Stimulated activated CD8-positive, alpha-beta memory T cell treated with anti-CD3 and anti-CD28 coated beads, Interleukin-7, amount 100 ng/mL, for 48 hours (primary cell): ENCODE results near the gene PLA2G4B.

Experiments
- DNase-seq, 2 donors: peaks; one replicate each; pipeline ENCODE4 v3.0.0-alpha.2; 2020; ENCODE audit warnings: low read depth in 1 of 2; ENCODE audit errors: extremely low read depth in 1 of 2

PLA2G4B gene

DNA sequence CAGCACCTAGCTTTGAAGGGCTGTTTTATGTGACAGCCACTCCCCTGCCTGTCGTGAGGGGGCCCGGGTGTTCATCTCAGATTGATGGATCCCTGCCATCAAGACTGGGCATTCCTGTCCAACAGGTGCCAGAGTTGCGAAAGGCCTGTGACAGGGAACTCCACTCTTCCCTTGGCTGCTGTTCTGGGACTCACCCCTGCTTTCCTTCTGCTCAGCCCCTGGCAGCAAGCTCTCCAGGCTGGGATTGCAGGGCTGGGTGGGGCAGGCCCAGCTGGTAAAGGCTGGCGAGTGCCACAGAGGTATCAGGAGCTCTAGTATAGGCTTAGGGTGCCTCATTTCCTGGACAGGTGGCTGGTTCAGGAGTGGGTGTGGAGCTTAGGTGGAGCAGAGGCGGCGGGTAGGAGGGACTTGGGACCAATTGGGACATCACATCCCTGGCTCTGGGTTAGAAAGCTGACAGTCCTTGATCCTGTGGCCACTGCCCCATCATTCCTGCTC, at the start of gene PLA2G4B:
Gene PLA2G4B (plus strand): TSS at position 448 of the 498 bp plus-strand sequence. CDS start 67 bp downstream, outside the sequence.
- no peak for DNase-seq

GRCh38 chr15:41789236-41789635, 49.4 kb upstream of the PLA2G4B start:
- DNase-seq = no peak

- DNase-seq = no peak
Measured at GRCh38 chr15:41789662-41790061, 49.0 kb upstream of the PLA2G4B start.

- DNase-seq = no peak
Measured at GRCh38 chr15:41790169-41790568, 48.5 kb upstream of the PLA2G4B start.

DNA sequence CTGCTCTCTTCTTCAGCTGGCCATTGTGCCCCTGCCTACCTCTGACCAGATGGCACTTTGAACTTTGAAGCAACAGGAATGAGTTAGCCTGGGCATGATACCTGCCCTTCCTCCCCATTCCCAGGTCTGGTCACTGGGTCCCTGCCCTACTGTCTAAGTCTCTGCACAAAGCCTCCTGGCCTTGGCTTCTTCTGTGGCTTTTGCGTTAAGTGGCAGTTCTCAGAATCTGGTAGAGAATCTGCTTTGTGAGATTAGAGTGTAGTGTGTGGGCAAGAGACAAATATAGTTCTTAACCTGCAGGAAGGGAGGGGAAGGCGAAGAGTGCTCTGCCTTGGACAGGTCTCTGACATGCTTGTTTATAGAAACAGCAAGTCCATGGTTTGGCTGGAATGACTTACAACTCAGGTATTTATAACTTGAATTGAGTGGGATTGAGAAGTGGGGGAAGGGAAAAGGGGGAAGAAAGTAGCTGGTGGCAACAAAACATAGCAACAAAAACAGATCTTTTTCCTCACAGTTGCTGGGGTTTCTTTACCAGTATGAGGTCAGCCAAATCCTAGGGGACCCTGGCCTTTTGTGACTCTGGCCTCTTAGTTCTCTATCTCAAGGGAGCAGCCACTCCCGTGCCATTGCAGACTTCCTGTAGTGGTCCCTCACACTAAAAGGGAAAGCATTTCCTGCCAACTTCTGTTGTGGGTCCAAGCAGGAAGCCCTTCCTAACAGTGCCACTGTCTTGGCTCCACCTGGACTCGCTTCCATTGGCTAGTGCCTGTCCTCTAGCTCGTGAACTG, 47.7 kb upstream of the PLA2G4B start:
- DNase-seq = no peak

DNA sequence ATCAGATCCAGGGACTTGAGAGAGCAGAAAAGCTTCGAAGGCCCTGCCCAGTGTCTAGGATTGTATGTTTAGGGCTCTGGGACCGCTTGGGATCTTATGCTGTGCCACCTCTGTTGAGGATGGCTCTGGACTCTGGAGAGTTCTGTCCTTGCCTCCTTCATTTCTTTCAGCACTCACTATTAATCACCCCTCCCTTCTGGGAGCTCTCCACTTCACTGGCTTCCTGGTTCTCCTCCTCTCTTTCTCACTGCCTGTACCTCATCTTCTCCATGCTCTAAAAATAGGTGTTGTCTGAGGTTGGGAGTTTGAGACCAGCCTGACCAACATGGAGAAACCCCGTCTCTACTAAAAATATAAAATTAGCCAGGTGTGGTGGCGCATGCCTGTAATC, 47.1 kb upstream of the PLA2G4B start:
- no peak for DNase-seq

DNA sequence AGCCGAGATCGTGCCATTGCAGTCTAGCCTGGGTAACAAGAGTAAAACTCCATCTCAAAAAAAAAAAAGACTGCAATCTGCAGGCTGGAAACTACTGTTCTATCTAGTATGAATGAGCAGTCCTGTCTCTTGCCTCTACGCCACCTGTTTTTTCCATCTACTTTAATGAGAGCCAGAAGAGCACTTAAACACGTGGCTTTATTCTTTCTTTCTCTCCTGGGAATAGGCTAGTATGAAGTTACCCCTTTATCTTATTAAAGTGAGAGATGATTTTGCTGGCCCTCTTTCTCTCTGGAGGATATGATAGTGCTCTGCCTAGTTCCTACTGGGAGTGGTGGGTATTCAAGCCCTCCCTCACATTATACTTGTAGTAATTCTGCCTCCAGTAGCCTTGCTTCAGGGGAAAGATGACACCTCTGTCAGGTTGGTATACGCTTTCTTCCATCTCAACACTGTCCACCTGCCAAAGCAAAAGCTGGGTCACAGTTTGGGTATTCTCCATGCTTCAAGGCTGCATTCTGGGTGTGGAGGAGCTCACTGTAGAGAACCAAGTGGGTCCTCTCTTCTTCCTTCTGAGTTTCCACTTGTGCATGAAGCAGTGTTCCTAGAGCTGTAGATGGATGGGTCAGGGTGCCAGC, 46.5 kb upstream of the PLA2G4B start:
- DNase-seq = no peak

DNA sequence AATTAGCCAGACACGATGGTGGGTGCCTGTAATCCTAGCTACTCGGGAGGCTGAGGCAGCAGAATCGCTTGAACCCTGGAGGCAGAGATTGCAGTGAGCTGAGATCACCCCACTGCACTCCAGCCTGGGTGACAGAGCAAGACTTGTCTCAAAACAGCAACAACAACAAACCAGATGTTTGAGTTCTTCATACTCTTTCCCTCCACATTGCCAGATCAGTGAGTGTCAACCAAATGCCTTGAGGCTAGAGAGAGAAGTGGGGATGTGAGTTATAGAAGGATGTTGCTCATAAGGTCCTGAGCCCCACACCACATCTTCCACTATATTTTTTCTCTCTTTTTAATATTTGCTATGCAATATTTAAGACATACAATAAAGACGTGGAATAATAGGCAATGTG, 44.6 kb upstream of the PLA2G4B start:
- no peak for DNase-seq

- no peak for DNase-seq
Measured at GRCh38 chr15:41795996-41796856, 42.4 kb upstream of the PLA2G4B start.

- no peak for DNase-seq
Measured at GRCh38 chr15:41797201-41797944, 41.3 kb upstream of the PLA2G4B start.

DNA sequence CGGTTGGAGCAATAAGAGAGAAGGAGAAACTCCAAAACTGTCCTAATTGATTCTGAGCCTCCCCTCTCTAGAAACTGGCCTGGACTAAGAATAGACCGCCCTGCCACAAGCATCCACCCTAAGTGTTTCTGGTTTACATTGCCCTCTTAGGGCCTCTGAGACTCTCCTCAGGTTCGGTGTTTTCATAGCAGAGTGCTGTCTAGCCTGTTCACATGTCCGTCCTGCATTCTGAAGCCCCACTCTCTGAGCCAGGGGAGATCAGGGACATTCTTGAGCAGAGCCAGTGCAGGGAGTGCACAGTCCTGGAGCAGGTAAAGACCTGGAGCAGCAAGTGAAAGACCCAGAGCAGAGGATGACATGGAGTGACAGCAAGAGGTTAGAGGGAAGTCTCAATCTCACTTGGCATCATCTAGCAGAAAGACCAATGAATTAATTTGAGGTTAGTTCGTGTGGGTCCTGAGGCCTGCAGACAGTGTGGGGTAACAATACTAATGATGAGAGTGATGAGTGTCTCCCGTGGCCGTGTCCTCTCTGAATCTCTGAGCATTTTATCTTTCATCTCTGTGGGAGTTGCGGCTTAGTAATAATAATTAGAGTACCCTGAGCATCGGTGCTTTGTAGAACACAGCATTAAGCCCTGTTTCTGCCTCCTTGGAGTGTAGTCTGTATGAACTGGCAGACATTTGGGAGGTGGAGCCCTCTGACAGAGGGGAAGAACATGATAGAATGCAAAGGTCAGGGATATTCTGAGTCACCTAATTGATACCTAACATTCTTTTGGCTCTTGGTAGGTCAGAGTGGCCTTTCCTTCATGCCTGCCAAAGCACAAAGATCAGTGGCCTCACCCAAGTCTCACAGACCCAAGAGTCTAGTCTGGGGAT, 39.8 kb upstream of the PLA2G4B start:
- no peak for DNase-seq

DNA sequence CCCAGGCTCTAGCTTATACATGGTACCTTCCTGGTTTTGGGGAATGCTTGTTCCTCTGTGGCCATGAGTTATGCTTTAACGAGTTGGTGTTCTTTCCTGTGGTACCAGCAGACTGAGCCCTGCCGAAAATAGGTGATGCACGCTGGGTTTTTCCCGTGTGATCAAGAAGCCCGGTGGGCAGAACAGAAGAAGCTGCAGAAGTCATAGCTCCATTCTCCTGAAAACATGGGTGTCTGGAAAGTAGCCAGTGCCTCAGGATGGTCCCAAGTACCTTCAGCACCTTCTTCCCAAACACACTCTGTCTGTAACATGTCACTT, 39.2 kb upstream of the PLA2G4B start:
- no peak for DNase-seq

DNA sequence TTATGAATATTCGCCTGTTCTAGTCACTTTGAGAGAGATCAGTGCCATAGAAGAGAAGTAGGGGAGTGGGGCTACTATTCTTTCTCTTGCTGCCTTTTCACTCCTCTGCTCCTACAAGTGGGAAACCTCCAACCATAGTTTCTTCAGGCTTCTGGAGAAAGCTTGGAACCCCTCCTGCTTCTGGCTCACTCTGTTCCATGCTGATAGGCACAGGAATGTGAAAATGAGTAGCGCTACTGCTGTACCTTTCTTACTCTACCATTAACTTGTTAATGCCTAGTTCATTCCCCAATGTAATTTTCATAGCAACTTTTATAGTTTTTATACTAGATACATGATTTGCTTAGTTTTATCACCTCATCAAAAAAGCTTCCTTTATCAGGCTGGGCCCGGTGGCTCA, 37.5 kb upstream of the PLA2G4B start:
- DNase-seq = no peak

DNA sequence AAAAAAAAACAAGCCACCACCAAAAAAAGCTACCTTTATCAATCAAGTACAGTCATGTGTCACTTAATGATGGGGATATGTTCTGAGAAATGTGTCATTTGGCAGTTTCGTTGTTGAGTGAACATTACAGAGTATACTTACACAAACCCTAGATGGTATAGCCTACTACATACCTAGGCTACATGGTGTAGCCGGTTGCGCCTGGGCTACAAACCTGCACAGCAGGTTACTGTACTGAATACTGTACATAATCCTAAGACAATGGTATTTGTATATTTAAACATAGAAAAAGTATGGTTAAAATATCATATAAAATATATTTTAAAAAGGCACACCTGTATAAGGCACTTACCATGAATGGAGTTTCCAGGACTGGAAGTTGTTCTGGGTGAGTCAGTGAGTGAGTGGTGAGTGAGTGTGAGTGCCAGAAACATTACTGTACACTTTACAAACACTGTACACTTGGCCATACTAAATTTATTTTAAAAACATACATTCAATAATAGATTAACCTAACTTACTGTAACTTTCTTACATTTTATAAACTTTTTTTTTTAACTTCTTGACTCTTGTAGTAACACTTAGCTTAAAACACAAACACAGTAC, 36.7 kb upstream of the PLA2G4B start:
- DNase-seq = no peak

- no peak for DNase-seq
Measured at GRCh38 chr15:41804361-41804760, 34.3 kb upstream of the PLA2G4B start.

GRCh38 chr15:41804916-41805666, 33.6 kb upstream of the PLA2G4B start:
- DNase-seq = no peak

DNA sequence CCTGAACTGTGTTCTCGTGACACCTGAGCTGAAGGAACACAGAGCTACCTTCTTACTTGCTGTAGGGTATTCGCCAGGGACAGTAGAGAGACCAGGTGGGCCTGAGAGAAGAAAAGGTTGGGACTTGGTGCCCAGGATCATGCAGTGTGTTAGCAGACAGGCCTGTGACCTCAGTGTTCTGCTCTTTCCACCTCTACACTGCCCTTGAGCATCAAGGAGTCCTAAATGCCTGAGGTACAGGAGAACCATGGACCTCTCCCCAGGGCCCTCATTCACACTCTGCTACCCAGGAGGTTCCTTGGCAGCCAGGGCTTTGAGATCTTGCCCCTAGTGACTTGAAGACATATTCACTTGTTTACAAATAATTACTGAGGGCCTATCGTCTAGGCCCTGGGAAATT, 32.9 kb upstream of the PLA2G4B start:
- DNase-seq = no peak

GRCh38 chr15:41806291-41807181, 32.1 kb upstream of the PLA2G4B start:
- DNase-seq = no peak
